Esophagus (tissue), 2 donors: Measurements from ENCODE around the gene LDLRAD2. TPM values are rescaled to one million over a fixed set of nuclear protein-coding genes. Genes with fewer than 3 reads are reported as not detected.

Source experiments
- H3K27ac ChIP-seq, 2 donors: one replicate each; pipeline ENCODE4 v1.5.1; 2013; ENCODE audit warnings: low read depth in 2 of 2, mild to moderate bottlenecking in 2 of 2, inconsistent platforms in 1 of 2, low read length in 1 of 2, moderate library complexity in 1 of 2
- H3K27me3 ChIP-seq, 2 donors: one replicate each; pipeline ENCODE4 v1.6.1; 2013; ENCODE audit warnings: low read length in 2 of 2, control low read depth in 1 of 2, mild to moderate bottlenecking in 1 of 2; ENCODE audit not compliant: insufficient read depth in 2 of 2, control insufficient read depth in 1 of 2
- H3K36me3 ChIP-seq, 2 donors: one replicate each; pipeline ENCODE4 v1.6.1; 2013; ENCODE audit warnings: low read length in 1 of 2; ENCODE audit not compliant: control insufficient read depth in 2 of 2, insufficient read depth in 2 of 2
- H3K4me1 ChIP-seq, 2 donors: one replicate each; pipeline ENCODE4 v1.6.1; 2013; ENCODE audit warnings: low read length in 1 of 2; ENCODE audit not compliant: control insufficient read depth in 2 of 2, insufficient read depth in 2 of 2
- H3K4me3 ChIP-seq, 2 donors: one replicate each; pipeline ENCODE4 v1.5.1; 2013; ENCODE audit warnings: low read length in 2 of 2, mild to moderate bottlenecking in 2 of 2, low read depth in 1 of 2, moderate library complexity in 1 of 2
- H3K9me3 ChIP-seq, 2 donors: one replicate each; pipeline ENCODE4 v1.6.1; 2013; ENCODE audit warnings: mild to moderate bottlenecking in 2 of 2, low read depth in 1 of 2, low read length in 1 of 2, moderate library complexity in 1 of 2; ENCODE audit not compliant: control insufficient read depth in 2 of 2, insufficient read depth in 1 of 2
- WGBS, 2 donors: extraction: QIAGEN DNeasy Blood & Tissue Kit; methylation state at CpG; one replicate each; pipeline ENCODE4 v1.1.7; 2013; 5-methylcytosine and 5-hydroxymethylcytosine counted together
- polyA plus RNA-seq, 2 donors: library from polyadenylated mRNA; stranded (reverse); fragments of 200-250 nt; gene quantifications; one replicate each; pipeline ENCODE4 v1.2.3, GENCODE V29; 2013
- donor health status: healthy with polysubstance abuse.
- donor health status: Bipolar disorder and iron deficiency.

The LDLRAD2 gene
- polyA plus RNA-seq, 2 donors: 0.45 to 0.98 TPM

DNA sequence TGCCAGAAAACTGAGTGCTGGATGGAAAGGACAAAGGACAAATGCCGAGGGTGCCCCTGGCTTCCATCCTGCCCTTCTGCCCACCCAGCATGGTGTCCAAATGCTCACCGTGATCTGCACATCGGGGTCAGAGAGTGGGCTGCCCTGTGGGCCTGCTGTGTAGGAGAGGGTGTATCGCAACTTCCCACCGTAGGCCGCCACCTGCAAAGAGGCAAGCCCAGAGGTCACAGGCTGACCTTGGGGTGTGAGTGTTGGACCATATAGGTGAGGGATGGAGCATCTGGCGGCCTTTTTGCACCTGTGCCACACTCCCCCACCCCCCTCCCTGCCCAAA, 53.5 kb downstream of the LDLRAD2 start:
- peaks cover 0 to 19% of the 10 kb centered on the region in 2 donors for H3K36me3 ChIP-seq
- WGBS, 2 donors: 90 to 95% methylated on average over 7 of the region's 7 CpGs
- H3K27me3 ChIP-seq: no peaks in the 10 kb centered on the region
- H3K9me3 ChIP-seq: no peaks in the 10 kb centered on the region
- H3K4me3 ChIP-seq: no peak overlapping the region
- H3K4me1 ChIP-seq: peaks cover 10 to 16% of the 10 kb centered on the region in 2 donors
- no peak overlapping the region for H3K27ac ChIP-seq

DNA sequence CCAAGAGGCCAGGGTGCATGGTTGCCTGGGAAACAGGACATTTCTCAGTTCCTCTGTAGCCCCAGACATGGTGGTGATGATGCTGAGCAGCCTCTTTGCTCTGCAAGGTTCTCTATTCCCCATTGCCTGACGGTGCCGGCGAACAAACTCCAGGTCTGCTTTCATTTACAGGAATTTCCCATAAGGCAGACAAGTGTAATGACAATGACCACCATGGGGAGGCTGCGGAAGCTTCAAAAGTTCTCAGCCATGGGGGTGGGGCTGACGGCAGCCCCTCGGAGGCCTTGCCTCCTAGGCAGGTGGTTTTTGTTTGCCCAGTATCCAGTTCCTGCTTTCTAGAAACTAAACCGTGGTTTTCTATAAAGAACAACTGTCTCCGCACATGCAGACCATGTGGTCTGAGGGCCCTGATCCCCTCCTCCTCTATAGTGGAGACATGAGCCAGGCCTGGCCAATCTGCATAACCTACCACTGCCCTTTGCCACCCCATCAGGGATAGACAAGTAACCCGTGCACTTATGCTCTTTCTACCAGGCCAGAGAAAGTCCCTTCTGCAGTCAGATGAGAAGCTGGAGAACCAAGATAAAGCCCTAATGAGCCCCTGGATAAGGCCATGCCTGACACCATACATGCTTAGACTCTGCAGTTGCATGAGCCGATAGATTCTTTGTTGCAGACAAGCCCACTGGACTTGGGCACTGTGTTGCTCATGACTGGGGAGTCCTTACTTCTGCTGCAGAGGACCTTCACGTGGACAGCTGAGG, 54.1 kb downstream of the LDLRAD2 start:
- Histone ChIP-seq H3K4me1 (peaks cover 12 to 20% of the 10 kb centered on the region in 2 donors), H3K4me3 (no peak overlapping the region), H3K27me3 (no peaks in the 10 kb centered on the region), H3K36me3 (peaks cover 0 to 22% of the 10 kb centered on the region in 2 donors), H3K27ac (no peak overlapping the region), H3K9me3 (no peaks in the 10 kb centered on the region)
- WGBS, 2 donors: 72 to 74% methylated on average over 11 of the region's 11 CpGs

DNA sequence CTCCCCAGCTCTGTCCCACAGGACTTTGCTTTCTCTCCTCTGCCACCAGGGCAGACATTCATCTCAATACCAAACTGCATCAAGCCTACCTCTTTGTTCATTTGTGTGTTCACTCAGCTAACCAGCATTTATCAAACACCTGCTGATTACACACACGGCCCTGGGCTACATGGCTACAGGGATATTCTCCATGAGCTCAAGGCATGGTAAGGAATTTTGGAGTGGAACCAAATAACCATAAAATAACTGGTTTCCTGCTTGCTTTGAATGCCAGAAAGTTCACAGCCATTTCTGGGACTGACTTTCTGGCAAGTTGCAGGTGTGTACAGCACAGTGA, 54.6 kb downstream of the LDLRAD2 start:
- Histone ChIP-seq H3K36me3 (peaks cover 0 to 22% of the 10 kb centered on the region in 2 donors), H3K27ac (no peak overlapping the region)
- 44 to 47% methylated on average over 1 of the region's 1 CpG for WGBS, 2 donors

GRCh38 chr1:21867451-21867996, 55.5 kb downstream of the LDLRAD2 start:
- 75 to 86% methylated on average over 5 of the region's 5 CpGs for WGBS, 2 donors
- H3K4me1 ChIP-seq: peaks cover 12 to 15% of the 10 kb centered on the region in 2 donors
- H3K36me3 ChIP-seq: peaks cover 0 to 27% of the 10 kb centered on the region in 2 donors
- H3K27me3 ChIP-seq: no peaks in the 10 kb centered on the region
- H3K9me3 ChIP-seq: no peaks in the 10 kb centered on the region
- no peak overlapping the region for H3K4me3 ChIP-seq
- no peak overlapping the region for H3K27ac ChIP-seq

More for the DNA sequence above, 54.6 kb downstream of the LDLRAD2 start:
- Histone ChIP-seq H3K4me3 (no peak overlapping the region), H3K4me1 (peaks cover 12 to 19% of the 10 kb centered on the region in 2 donors), H3K9me3 (no peaks in the 10 kb centered on the region), H3K27me3 (no peaks in the 10 kb centered on the region)

- Histone ChIP-seq H3K27ac (peak overlapping the region in 1 of 2 donors; percentile 18), H3K36me3 (peaks cover 4 to 31% of the 10 kb centered on the region in 2 donors), H3K9me3 (no peaks in the 10 kb centered on the region), H3K4me3 (no peak overlapping the region), H3K4me1 (peaks cover 12 to 15% of the 10 kb centered on the region in 2 donors), H3K27me3 (no peaks in the 10 kb centered on the region)
- 86 to 90% methylated on average over 7 of the region's 7 CpGs for WGBS, 2 donors
These were observed 56.4 kb downstream of the LDLRAD2 start for GRCh38 chr1:21868482-21868881.

- Histone ChIP-seq H3K27ac (peak overlapping the region; percentile 43 to 49), H3K27me3 (no peaks in the 10 kb centered on the region), H3K4me1 (peaks cover 12 to 15% of the 10 kb centered on the region in 2 donors), H3K9me3 (no peaks in the 10 kb centered on the region), H3K4me3 (no peak overlapping the region), H3K36me3 (peaks cover 8 to 29% of the 10 kb centered on the region in 2 donors)
- 81 to 86% methylated on average over 11 to 12 of the region's 12 CpGs for WGBS, 2 donors
These were observed 56.9 kb downstream of the LDLRAD2 start for GRCh38 chr1:21868941-21869454.

DNA sequence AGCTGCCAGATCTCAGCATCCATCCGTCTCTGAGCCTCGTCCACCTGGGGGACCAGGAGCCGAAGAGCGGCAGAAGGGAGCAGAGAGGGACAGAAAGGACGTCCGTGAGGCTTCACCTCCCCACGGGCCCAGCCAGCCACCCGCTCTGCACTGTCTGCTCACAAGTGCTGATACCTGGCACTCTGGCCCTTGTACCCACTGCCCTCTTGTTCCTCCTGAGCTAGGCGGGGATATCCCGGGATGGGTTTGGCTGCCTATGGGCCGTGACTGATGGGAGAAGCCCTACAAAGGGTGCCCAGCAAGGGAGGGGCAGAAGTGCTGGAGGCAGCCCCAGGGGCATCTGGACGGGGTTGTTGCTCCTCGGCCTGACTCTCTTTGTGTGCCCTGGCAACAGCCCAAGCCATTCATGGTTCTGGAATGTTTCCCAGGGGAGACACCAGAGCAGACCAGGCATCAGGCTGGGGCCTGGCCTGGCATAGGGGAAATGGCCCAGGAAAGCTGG, 57.6 kb downstream of the LDLRAD2 start:
- 42 to 60% methylated on average over 13 of the region's 13 CpGs for WGBS, 2 donors
- H3K9me3 ChIP-seq: no peaks in the 10 kb centered on the region
- H3K4me3 ChIP-seq: no peak overlapping the region
- peak overlapping the region; percentile 49 to 79 for H3K27ac ChIP-seq
- H3K4me1 ChIP-seq: peaks cover 12 to 15% of the 10 kb centered on the region in 2 donors
- no peaks in the 10 kb centered on the region for H3K27me3 ChIP-seq
- H3K36me3 ChIP-seq: peaks cover 8 to 29% of the 10 kb centered on the region in 2 donors

DNA sequence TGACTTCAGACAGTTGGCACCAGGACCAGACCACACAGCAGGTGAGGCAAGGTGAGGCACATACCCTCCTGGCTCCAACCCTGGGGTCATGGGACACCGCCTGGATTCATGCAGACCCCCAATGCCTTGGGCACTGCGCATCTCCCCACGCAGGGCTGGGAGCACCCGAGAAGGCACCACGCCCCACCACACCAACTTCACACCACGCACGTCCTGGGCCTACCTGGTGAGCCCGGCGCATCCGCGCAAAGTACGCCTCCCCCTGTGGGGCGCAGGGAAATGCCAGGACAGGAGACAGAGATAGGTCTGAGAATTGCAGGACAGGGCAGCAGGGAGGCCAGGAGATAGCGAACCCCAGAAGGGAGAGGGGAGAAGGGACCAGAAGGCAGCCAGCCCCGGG, 58.5 kb downstream of the LDLRAD2 start:
- H3K4me1 ChIP-seq: peaks cover 12 to 15% of the 10 kb centered on the region in 2 donors
- H3K36me3 ChIP-seq: peaks cover 11 to 31% of the 10 kb centered on the region in 2 donors
- no peaks in the 10 kb centered on the region for H3K9me3 ChIP-seq
- 82 to 90% methylated on average over 15 of the region's 15 CpGs for WGBS, 2 donors
- H3K27ac ChIP-seq: peak overlapping the region in 1 of 2 donors; percentile 49
- no peaks in the 10 kb centered on the region for H3K27me3 ChIP-seq
- no peak overlapping the region for H3K4me3 ChIP-seq

DNA sequence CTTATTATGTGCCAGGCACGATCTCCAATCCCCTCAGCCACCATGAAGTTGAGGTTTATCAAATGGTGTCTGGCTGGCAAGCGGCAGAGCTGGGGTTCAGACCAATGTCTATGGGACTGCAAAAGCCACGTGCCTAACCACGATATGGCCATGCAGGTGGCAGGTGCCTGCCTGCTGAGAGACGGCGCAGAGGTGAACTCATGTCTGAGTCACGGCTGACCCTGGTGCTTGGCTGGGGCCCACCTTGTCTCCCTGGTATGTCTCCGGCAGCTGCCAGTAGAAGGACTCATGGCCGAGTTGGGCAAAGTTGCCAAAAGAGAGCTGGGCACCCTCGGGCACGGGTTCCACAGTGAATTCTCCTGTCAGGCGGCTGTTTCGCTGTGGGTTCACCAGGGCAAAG, 59.9 kb downstream of the LDLRAD2 start:
- WGBS, 2 donors: 55 to 57% methylated on average over 13 of the region's 13 CpGs
- Histone ChIP-seq H3K27me3 (no peaks in the 10 kb centered on the region), H3K9me3 (no peaks in the 10 kb centered on the region), H3K4me1 (peaks cover 12 to 15% of the 10 kb centered on the region in 2 donors), H3K4me3 (no peak overlapping the region), H3K36me3 (peaks cover 15 to 38% of the 10 kb centered on the region in 2 donors), H3K27ac (peak overlapping the region in 1 of 2 donors; percentile 13)
